HG02678 (cell line): Measurements from ENCODE around the gene GPR87.

Experiments used
- ATAC-seq: cut with Tn5 transposase; IDR thresholded peaks from one replicate; pipeline ENCODE4 v1.9.1; 2021; ENCODE audit warnings: mild to moderate bottlenecking, moderate library complexity; ENCODE audit not compliant: unreplicated experiment

Gene GPR87

DNA sequence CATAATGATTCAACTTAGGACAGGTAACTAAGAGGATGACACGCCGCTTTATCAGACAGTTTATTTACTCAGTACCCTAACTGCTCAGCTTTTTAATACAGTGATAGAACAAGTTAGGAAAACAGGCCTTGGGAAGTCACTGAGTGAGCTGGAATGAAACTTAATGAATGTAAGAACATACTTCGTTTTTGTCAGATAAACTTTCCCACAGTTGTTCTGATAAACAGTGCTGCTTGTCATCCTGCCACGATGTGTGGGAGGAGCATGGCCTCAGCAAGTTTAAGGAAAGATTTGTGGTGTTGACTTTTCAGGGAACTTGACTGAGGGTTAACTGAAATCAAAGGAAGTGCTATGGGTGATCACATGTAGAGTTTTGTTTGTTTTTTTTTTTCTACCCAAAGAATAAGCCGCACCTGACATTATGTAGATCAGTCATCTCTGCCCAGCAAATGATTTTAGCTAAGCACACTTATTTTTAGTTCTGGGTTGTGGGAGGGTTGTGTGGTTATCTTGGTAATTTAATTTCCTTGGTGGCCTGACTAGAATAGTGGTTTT, 32.6 kb downstream of the GPR87 start:
- ATAC-seq = no peak

- ATAC-seq = no peak
Measured at GRCh38 chr3:151283387-151283786, 33.2 kb downstream of the GPR87 start.

GRCh38 chr3:151282921-151283320, 33.7 kb downstream of the GPR87 start:
- ATAC-seq = no peak

- ATAC-seq = no peak
Measured at GRCh38 chr3:151281671-151282324, 34.8 kb downstream of the GPR87 start.

DNA sequence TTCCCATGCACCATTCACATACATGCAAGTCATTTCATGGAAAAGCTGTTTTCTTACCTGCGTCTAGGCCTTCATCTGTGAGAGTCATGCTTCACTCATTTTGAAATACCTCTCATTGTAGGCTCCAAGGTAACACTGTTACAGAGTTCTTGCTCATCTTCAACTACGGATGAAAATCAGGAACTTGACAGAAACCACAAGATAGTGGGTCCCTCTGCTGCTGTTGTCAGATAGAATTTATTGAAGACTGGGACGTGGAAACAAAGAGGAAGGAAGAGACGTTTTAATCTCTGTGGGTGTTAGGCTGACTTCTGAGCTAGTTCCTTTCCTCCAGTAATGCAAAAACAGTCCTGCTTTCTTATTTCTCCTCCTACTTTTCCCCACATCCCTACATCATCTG, 38.4 kb downstream of the GPR87 start, which contains the start of gene P2RY14:
Gene P2RY14 (minus strand): TSS at position 313 of the 400 bp plus-strand sequence. CDS start 64,226 bp downstream, outside the sequence.
- ATAC-seq = no peak

- ATAC-seq = peak; percentile 75
Measured at GRCh38 chr3:151276687-151277042, 40.0 kb downstream of the GPR87 start.

DNA sequence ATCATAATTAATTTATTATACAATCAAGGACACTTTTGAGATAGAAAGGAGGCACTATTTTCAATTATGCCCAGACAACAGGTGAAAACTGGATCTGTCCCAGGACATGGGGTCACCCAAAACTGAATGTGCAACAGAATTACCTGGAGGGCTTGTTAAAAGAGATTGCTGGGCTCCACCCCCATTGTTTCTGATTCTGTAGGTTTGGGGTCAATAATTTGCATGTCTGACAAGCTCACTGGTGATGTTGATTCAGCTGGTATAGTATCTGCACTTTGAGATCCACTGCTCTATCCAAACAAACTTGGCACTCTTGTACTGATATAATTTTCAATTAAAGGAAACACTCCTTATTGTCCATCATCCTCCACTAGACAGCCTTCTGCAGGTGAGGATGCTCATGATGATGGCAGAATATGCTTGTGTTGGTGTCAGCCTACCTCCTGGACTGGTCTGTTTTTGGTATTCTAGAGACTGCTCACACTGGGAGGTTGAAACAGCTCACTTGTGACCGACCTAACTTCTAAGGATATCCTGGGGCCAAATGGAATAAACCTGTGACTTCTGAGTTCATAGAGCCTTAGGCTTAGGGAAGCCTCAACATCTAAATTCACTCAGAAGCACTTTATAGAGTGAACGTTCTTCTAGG, 40.5 kb downstream of the GPR87 start:
- peak; percentile 36 for ATAC-seq

DNA sequence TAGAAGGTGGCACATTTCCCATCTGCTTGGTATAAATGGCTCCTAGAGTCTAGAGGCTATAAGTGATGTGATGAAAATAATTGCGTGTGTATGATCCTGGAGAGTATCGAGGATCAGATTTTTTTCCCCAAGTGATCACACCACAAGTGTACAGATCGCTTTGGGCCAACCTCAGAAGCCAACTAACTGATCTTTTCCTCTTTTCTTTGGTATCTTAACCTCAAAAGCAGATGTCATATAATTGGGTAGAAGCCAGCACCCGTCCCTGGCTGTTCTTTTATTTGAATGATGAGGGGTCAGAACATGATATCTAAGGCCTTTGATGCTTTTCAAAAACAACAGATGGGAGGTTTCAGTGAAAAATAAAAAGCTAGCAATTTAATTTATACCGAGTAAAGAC, 41.5 kb downstream of the GPR87 start:
- no peak for ATAC-seq

- ATAC-seq = no peak
Measured at GRCh38 chr3:151269631-151270030, 47.0 kb downstream of the GPR87 start.

DNA sequence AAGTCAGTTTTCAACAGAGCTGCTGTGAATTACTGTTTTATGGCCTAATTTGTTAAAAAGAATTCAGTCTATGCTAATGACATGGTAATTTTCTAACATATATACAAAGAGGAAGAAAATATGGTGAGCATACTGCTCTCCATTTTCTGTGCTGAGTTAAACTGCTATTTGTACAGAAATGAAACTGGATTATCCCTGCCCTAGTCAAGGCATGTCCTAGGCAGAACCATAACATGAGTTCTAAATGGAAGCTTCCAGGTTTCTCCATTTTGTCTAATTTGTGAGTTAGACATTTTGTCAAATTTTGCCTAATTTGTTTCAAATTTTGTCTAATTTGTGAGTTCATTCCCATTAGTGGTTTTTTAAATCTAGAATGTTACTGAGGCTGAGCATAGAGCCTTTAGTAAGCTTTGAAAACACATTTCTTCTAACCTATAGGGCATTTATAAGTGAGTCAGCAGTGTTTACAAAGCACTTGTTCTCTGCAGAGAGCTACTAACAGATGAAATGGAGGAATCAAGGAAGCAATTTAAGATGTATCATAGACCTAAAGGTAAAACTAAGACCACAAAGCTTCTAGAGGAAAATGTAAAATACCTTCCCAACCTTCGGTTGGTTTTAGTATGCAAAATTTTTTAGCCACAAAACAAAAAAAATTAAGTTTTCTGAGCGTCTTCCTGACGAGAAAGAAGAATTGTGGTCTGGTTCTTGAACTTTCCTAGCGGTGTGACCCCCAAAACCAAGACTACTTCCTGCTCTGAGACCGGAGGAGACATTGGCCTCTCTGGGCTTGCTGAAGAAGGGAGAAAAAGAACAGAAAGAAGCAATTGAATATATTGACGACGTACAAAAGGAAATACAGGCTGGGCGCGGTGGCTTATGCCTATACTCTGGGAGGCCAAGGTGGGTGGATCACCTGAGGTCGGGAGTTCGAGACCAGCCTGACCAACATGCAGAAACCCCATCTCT, 48.1 kb downstream of the GPR87 start:
- ATAC-seq = peak; percentile 53

DNA sequence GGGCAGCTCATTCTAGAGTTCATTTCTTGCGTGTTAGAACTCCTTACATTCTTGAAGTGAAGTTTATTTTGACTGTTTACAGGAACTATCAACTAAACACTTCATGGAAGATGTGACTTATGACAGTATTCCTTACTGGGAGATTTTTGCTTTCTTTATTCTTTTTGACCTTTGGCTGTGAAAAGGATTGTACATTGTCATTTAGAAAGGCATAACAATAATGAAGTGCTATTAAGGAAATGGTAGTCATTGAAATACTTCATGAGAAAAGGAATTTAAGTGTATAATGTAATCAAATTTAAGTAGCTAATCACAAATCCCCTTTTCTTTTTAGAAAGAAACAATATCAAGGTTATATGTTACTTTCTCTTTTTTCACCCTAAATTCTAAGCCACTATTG, 49.6 kb downstream of the GPR87 start:
- ATAC-seq = no peak

GRCh38 chr3:151265866-151266265, 50.8 kb downstream of the GPR87 start:
- peak; percentile 97 for ATAC-seq

DNA sequence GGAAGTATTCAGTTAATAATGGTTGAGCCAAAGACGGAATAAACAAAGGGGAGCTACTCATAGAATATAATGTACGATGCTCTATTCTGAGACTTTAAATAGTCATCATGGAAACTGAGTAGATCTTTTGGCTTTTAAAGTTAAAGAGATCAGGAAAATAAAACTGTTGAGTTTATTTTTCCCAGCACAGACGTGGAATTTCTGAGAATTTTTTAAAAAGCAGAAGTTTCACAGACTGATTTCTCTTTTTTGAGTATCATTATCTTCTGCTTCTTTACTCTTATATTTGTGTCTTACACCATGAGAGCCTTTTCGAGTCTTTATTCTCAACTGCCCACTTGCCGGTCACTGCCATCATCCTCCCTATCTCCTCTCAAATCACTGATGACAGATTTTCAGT, 51.5 kb downstream of the GPR87 start:
- no peak for ATAC-seq

DNA sequence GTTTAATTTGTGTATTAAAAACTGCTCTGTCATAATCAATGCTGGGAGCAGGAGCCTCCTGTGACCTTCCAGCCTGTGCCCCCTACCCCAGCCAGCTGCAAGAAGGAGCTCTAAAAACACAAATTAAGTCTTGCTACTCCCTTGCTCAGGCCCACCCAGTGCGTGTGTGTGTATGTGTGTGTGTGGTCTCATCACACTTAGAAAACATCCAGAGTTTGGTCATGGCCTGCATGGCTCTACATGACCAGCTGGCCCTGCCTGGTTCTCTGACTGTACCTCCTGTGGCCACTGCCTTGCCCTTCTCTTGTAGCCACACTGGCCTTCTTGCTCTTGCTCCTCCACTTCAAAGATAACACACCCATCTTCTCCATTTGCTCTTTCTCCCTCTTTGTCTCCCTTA, 52.0 kb downstream of the GPR87 start:
- no peak for ATAC-seq

- ATAC-seq = no peak
Measured at GRCh38 chr3:151262871-151263525, 53.6 kb downstream of the GPR87 start.

- ATAC-seq = no peak
Measured at GRCh38 chr3:151259664-151260063, 57.0 kb downstream of the GPR87 start.

GRCh38 chr3:151256749-151257148, 59.9 kb downstream of the GPR87 start:
- ATAC-seq = no peak

- ATAC-seq = no peak
Measured at GRCh38 chr3:151248772-151249337, 67.8 kb downstream of the GPR87 start.
